Measurements from ENCODE around the gene WDSUB1. TPM values are rescaled to one million over a fixed set of nuclear protein-coding genes. Genes with fewer than 3 reads are reported as not detected.

The WDSUB1 gene
- total RNA-seq, 1 donor from 2014 or later = 22.4 TPM

DNA sequence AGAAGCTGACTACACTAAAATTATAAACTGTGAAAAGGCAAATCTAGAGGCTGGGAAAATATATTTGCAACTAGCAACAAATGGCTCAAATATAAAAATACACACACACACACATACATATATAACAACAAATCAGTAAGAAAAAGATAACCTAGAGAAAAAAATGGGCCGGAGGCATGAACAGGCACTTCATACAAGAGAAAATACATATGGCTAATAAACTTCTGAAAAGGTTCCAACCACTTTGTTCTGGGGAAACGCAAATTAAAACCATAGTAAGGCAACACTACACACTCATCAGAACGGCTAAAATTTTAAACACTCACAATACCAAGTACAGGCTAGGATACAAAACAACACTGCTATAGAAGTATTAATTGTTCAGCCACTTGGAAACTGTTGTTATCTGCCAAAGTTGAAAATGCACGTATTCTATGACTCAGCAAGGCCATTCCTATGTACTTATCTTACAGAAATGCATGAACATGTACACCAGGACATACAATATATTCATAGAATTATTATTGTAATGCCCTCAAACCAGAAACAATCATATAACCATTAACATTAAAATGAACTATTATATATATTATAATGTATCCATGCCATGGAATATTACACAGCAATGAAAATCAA is 15.6 kb downstream of the WDSUB1 start:
- FAIRE-seq = no peak

DNA sequence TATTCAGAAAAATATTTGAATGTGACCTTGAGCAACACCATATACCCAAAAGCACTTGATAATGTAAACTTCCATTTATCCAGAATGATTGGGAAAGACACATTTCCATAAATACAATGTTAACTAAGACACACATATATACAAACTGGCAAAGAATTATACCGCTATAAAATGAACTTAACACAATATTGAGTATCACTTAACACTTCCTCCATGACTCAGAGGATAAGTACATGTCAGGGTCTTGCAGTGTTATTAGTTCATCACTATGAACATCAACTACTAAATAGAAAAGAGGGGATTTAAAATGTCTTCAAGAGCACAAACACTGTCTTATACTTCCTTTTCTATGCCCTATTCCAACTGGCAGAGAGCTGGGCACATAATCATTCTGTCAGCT is 18.6 kb downstream of the WDSUB1 start:
- DNase-seq (ENCODE audit: low spot score in 2 of 2) (no peak), FAIRE-seq (no peak)

More for the DNA sequence above, 15.6 kb downstream of the WDSUB1 start:
- DNase-seq (ENCODE audit: low spot score in 2 of 2) = no peak

DNA sequence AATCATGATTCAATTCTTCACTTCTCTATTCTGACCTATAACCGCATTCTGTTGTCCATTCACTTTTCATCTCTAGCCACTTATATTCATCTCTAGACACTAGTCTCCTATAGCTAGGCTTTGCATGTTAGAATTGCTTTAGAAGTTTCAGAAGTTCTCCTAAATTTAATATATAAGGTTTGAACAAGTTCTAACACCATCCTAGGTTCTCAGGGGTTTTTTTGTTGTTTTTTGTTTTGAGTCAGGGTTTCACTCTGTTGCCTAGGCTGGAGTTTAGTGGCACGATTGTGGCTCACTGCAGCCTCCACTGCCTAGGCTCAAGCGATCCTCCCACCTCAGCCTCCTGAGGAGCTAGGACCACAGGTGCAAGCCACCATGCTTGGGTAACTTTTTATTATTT is 19.9 kb downstream of the WDSUB1 start:
- no peak for FAIRE-seq
- DNase-seq (ENCODE audit: low spot score in 2 of 2) = no peak

- DNase-seq (ENCODE audit: low spot score in 2 of 2) (no peak), FAIRE-seq (no peak)
Observed at GRCh38 chr2:159265171-159265576, 21.3 kb downstream of the WDSUB1 start.

DNA sequence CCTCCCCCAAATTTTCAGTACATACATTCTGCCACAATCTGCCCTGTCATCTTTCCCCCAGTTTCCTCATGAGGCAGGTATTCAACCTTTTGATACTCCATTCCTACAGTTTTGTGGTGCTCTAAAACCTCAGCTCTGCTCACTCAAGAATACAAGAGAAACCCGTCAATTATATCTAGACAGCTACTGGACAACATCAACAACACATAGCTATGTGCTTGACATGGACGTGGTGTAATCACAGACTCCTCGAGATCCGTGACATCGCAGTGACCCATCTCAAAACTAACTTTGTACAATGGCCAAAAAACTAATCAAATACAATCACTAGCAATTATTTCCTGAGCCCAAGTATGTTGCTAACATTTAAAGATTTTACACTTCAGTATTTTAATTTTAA is 23.6 kb downstream of the WDSUB1 start:
- no peak for DNase-seq (ENCODE audit: low spot score in 2 of 2)
- no peak for FAIRE-seq

DNA sequence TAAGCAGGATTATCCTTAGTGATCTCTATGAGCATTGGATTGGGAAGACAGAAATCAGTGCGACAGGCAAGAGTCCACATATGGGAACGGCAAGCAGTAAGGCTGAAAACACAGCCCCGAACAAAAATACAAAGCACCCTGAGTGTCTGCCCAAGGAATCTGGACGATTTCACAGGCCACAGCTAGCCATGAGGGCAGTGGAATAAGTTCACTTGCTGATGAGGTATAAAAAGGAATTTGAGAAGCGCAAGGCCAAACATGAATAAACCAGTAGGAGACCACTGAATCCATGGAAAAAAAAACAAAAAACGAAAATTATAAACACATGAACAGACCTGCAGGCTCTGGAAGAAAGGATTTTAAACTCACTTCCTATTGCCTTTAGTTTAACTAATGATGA is 24.3 kb downstream of the WDSUB1 start:
- DNase-seq (ENCODE audit: low spot score in 2 of 2) (no peak), FAIRE-seq (no peak)

DNA sequence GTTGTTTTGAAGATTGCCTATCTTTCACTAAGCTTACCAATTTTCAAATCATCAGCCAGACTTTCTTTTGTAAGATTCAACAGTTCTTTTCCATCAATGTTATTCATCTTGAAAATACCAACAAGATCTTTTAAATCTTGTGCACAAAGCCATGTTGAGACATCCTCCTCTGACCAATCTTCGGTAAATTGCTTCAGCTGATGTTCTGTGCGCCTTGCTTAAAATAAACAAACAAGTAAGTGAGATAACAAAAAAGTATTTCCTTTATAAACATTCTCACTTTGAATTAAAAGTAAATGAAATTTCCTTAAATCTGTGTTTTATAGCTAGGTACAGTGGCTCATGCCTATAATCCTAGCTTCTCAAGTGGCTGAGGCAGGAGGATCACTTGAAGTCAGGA is 30.3 kb downstream of the WDSUB1 start:
- no peak for DNase-seq (ENCODE audit: low spot score in 2 of 2)

GRCh38 chr2:159252905-159253304 is 33.6 kb downstream of the WDSUB1 start:
- no peak for FAIRE-seq
- DNase-seq (ENCODE audit: low spot score in 2 of 2) = no peak

More for the DNA sequence above, 30.3 kb downstream of the WDSUB1 start:
- FAIRE-seq = no peak

DNA sequence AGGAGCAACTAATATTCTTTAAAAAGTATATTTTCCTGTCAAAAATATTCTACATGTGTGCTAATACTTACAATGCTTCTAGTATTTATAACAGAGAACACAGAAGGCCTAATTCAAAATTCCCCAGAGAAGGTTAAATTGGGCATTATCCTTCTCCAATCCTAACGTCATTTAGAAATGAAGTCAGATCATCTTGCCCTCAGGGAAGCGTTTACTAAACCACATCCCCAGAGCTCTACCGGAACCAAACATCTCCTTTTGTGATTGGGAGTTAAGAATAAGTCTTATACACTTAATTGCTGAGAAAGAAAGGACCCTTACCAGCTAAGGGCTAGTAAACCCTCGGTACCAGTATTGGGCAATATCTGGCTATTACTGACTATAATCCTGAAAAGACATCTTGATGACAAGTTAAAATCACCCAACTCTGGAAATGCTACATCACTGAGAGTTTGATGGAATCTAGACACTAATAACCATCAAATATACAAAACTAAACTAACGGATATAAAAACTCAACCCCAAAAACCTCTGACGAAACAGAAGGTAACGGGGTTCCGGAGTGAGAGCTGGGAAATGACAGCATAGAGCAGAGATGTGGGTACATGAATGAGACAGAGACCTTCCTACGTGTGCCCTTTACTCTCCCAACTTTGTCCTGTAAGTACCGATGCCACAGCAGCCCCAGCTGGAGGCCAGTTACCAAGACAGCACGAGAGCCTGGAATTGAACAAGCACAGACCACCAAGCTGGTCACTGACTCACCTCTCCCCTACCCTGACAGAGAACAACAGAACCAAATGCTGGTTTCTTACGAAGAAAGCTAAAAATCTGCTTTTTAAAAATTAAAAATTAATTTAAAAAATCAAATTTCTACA is 35.0 kb downstream of the WDSUB1 start:
- DNase-seq (ENCODE audit: low spot score in 2 of 2) = no peak
- no peak for FAIRE-seq

DNA sequence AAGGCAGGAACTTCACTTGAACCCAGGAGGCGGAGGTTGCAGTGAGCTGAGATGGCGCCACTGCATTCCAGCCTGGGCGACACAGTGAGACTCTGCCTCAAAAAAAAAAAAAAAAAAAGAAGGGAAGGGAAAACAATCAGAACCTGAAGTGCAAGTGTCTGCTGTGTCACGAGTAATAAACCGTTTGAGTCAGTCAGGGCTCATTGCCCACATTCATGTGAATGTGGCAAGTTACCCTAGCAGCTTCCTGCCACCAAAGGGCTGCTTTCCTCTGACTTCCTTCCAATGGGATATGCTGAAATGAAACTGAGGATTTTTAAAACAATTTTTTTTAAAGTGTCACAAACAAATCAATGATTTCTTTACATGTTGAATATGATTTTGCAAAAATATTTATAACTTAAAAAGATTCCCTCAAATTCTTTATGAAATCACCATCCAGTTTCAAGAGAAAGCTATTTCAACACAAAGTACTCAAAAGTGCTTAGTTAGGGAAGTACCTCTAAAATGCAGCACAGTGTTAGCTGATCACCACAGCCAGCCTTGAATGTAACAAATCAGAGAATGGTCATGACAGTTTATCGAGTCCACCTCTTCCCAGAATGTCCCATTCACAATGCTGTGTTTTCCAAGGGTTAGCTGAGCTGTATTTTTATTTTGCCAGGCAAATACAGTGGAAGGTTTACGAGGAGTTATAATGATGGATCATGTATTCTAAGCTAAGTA is 36.4 kb downstream of the WDSUB1 start:
- peak; percentile 64 for FAIRE-seq
- DNase-seq (ENCODE audit: low spot score in 2 of 2) = peak; percentile 32 to 46

GRCh38 chr2:159246325-159246988 is 40.0 kb downstream of the WDSUB1 start:
- FAIRE-seq (no peak), DNase-seq (ENCODE audit: low spot score in 2 of 2) (no peak)

DNA sequence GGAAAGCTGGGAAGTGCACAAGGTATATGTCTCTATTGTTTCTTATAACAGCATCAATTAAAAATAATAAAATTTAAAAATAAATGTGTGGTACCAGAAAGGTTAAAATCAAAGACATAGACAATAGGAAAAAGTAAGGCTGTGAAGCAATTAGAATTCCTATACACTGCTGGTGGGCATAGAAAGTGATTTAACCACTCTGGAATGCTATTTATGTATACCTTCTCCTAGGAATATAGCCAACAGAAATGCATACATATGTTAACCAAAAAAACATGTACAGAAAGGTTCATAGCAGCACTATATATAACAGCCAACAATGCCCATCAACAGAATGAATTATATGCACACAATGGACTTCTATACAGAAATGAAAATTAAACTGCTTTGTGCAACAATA is 43.0 kb downstream of the WDSUB1 start:
- FAIRE-seq (no peak), DNase-seq (ENCODE audit: low spot score in 2 of 2) (no peak)

DNA sequence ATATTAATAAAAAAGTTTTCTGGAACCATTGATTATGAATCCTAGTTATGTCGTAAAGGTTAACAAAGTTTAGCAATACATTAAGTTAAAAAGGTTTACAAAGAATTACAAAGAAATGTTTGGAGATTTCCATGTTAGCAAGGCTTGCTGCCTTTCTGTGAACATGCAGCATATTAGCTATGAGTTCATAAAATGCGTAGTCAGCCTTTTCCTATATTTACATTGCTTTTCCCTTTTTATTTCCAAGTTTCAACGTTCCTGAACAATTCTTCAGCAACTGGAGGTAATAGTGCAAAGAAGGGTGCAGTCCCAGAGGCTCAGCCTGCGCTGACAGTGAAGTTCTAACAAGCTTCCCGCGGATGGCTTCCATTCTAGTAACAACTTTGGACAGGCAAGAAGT is 51.6 kb downstream of the WDSUB1 start:
- DNase-seq (ENCODE audit: low spot score in 2 of 2) (no peak), FAIRE-seq (no peak)

DNA sequence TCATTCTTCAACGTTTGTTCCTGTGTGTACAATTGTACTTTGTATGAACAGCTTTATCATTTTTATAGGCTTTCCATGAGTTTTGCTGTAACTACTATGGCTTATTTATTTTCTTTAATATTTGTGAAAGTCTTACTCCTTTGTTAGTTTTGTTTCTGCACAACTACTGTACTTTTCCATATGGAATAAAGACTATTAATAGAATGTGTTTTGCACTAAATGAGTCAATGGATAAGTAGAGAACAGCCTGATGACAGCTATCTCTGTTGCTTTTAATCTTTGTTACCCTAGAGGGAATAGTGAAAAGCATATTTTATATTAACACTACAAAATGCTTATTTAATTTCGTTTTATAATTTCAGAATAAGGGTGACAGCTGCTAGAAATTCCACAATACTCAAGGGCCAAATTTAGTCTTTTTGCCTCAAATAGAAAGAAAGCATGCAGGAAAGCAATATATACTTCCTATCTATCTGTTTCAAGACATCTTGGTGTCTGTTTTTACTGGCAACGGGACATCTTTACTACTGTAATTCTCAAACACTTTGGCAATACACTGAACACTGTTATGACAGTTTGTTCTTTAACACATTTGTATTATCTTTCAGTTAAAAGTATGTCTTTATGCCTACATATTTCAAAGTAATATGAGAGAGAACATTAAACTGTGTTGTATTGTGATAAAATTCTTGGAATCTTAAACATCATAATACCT is 53.9 kb downstream of the WDSUB1 start:
- no peak for FAIRE-seq
- DNase-seq (ENCODE audit: low spot score in 2 of 2) = no peak

DNA sequence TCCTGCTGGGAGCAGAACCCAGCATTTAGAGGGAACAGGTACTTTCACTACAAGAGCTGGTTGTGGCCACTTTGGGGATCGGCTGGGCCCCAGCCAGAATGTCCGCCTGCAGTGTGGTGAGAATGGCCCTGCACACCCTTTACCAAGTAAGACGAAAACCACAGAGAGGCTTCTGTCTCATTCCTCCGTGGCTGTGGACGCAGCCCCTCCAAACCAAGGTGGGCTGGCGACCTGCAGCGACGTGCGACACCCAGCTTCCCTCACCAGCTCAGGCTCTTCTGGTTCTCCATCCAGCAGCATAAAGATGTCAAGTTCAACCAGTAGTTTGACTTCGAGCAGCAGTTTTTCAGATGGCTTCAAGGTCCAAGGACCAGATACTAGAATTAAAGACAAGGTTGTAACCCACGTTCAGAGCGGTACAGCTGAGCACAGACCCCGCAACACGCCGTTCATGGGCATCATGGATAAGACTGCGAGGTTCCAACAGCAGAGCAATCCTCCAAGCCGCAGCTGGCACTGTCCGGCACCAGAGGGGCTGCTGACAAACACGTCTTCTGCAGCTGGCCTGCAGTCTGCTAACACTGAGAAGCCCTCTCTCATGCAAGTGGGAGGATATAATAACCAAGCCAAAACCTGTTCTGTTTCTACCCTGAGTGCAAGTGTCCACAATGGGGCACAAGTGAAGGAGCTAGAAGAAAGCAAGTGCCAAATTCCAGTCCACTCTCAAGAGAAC is 56.2 kb downstream of the WDSUB1 start:
- FAIRE-seq (no peak), DNase-seq (ENCODE audit: low spot score in 2 of 2) (no peak)

DNA sequence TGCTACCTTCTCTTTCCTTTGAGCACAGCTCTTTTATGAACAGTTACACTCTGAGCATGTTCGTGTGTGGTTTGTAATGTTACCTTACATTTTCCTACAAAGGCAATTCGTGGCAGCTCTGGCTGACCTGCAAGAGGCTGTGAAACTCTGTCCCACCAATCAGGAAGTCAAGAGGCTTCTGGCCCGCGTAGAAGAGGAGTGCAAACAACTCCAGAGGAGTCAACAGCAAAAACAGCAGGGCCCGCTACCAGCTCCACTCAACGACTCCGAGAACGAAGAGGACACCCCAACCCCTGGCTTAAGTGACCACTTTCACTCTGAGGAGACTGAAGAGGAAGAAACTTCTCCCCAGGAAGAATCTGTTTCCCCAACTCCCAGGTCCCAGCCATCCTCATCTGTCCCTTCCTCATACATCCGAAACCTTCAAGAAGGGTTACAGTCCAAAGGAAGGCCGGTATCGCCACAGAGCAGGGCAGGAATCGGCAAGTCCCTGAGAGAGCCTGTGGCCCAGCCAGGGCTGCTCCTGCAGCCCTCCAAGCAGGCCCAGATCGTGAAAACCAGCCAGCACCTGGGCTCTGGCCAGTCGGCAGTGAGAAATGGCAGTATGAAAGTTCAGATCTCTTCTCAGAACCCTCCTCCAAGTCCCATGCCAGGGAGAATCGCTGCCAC is 56.9 kb downstream of the WDSUB1 start:
- no peak for DNase-seq (ENCODE audit: low spot score in 2 of 2)

GRCh38 chr2:159228081-159228581 is 58.4 kb downstream of the WDSUB1 start:
- DNase-seq (ENCODE audit: low spot score in 2 of 2) (no peak), FAIRE-seq (no peak)

More for the DNA sequence above, 56.9 kb downstream of the WDSUB1 start:
- FAIRE-seq = no peak

DNA sequence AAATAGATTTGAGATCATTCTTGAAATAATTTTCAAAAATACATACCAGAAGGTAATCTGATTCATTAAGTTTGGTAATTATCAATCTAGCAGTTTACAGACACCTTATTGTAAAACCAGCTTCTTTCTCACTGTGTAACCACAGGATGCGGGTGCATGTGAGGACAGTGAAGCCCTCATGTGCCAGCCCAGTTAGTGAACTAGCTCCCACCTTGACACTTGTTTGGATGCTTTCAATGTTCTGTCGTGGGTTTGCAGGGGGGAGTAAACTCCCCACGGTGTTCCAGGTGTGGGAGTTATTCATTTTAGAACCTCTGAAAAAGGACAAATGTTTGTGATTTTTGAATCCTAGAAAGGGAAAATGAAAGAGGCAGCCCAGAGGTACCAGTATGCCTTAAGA is 59.0 kb downstream of the WDSUB1 start:
- DNase-seq (ENCODE audit: low spot score in 2 of 2) = no peak
- no peak for FAIRE-seq

Measured in frontal cortex (tissue), 4 donors.